Omental fat pad (tissue), 4 donors: Measurements from ENCODE around the gene IGFL2. TPM values are rescaled to one million over a fixed set of nuclear protein-coding genes. Genes with fewer than 3 reads are reported as not detected.

Source experiments
- ATAC-seq: fragments of 150-250 bp; one replicate; pipeline ENCODE4 v1.9.1; 2016; ENCODE audit warnings: mild to moderate bottlenecking, moderate library complexity; ENCODE audit not compliant: low FRiP score
- DNase-seq: peaks from one replicate; pipeline ENCODE4 v3.0.0-alpha.2; 2019; ENCODE audit warnings: low spot score
- CTCF ChIP-seq, 3 donors: fragments of 450-650 bp; IDR thresholded peaks; one replicate each; pipeline ENCODE4 v1.5.1; 2016 to 2017; ENCODE audit warnings: antibody characterized with exemption in 3 of 3, mild to moderate bottlenecking in 3 of 3, moderate library complexity in 2 of 3
- total RNA-seq, 4 donors: library from RNA; depleted of rRNA; stranded (reverse); fragments of >200 nt; gene quantifications; one replicate each; pipeline ENCODE4 v1.1.0, GENCODE V29; 2016

IGFL2 gene
- total RNA-seq, 4 donors from 2014 or later, result 0.84 to 1.5 TPM; not detected in 2

GRCh38 chr19:46137915-46138473 is 10.0 kb upstream of the IGFL2 start:
- DNase-seq (no peak), ATAC-seq (no peak)
- no peak for TF ChIP-seq CTCF (IDR thresholded peaks at IDR 0.05)

- no peak for DNase-seq
- TF ChIP-seq CTCF (IDR thresholded peaks at IDR 0.05), result no peak
- ATAC-seq, result no peak
Observed at GRCh38 chr19:46141421-46141820, 6.6 kb upstream of the IGFL2 start.

GRCh38 chr19:46142294-46142693 is 5.7 kb upstream of the IGFL2 start:
- ATAC-seq, result no peak
- no peak for DNase-seq

GRCh38 chr19:46144756-46145155 is 3.3 kb upstream of the IGFL2 start:
- ATAC-seq, result no peak
- no peak for DNase-seq
- no peak for TF ChIP-seq CTCF (IDR thresholded peaks at IDR 0.05)

More at GRCh38 chr19:46142294-46142693, 5.7 kb upstream of the IGFL2 start:
- TF ChIP-seq CTCF (IDR thresholded peaks at IDR 0.05), result no peak

- TF ChIP-seq CTCF (IDR thresholded peaks at IDR 0.05), result no peak
- ATAC-seq (no peak), DNase-seq (no peak)
Observed at GRCh38 chr19:46147166-46147740, 785 bp upstream of the IGFL2 start.

- DNase-seq (no peak), ATAC-seq (no peak)
- no peak for TF ChIP-seq CTCF (IDR thresholded peaks at IDR 0.05)
Observed at GRCh38 chr19:46150606-46151005, 2.6 kb downstream of the IGFL2 start.

- TF ChIP-seq CTCF (IDR thresholded peaks at IDR 0.05), result no peak
- DNase-seq (no peak), ATAC-seq (no peak)
Observed at GRCh38 chr19:46155237-46155636, 7.2 kb downstream of the IGFL2 start.
